IMR-90 (cell line): Measurements from ENCODE around the gene PTK7. TPM values are rescaled to one million over a fixed set of nuclear protein-coding genes. Genes with fewer than 3 reads are reported as not detected.

Experiments
- ATAC-seq: fragments of 200-7000 bp; cut with Tn5 transposase; 2 replicates; pipeline ENCODE4 v1.9.1; 2020; ENCODE audit warnings: low read depth, mild to moderate bottlenecking, moderate library complexity
- BruUV-seq: library from RNA; stranded (reverse); fragments of 400-500 nt; replicated peaks from 2 replicates; lab custom pipeline; 2021; lab: Mats Ljungman, UMichigan
- CTCF ChIA-PET: fragments of 300-600 bp; formaldehyde crosslinking; extraction: SDS; loops from one replicate; lab custom pipeline; 2021; ENCODE audit warnings: antibody characterized with exemption; lab: Yijun Ruan, JAX
- POLR2A ChIA-PET: fragments of 300-600 bp; sonication (Branson Sonifier 250); formaldehyde crosslinking; loops from one replicate; lab custom pipeline; 2022; ENCODE audit warnings: antibody characterized with exemption; ENCODE audit not compliant: unreplicated experiment; lab: Charles Lee
- DNase-seq: peaks from one replicate; pipeline ENCODE4 v3.0.0; 2013
- H2AFZ ChIP-seq: replicated peaks from 2 replicates; pipeline ENCODE3; 2013; ENCODE audit warnings: low read length, mild to moderate bottlenecking; ENCODE audit not compliant: poor library complexity
- H2AK5ac ChIP-seq: 2 replicates; pipeline ENCODE4 v1.6.1; 2013; ENCODE audit warnings: low read depth, low read length, inconsistent platforms
- H2AK9ac ChIP-seq: replicated peaks from 2 replicates; pipeline ENCODE3; 2013; ENCODE audit warnings: mild to moderate bottlenecking, low read depth, low read length, moderate library complexity; ENCODE audit not compliant: poor library complexity
- H2BK120ac ChIP-seq: 2 replicates; pipeline ENCODE4 v1.6.1; 2013; ENCODE audit warnings: low read depth, low read length, inconsistent platforms
- H2BK15ac ChIP-seq: 3 replicates; pipeline ENCODE4 v1.6.1; 2013; ENCODE audit warnings: low read depth, low read length, inconsistent platforms
- H2BK20ac ChIP-seq: 2 replicates; pipeline ENCODE4 v1.6.1; 2013; ENCODE audit warnings: low read depth, mild to moderate bottlenecking, inconsistent platforms, low read length, moderate library complexity
- H2BK5ac ChIP-seq: 2 replicates; pipeline ENCODE4 v1.6.1; 2013; ENCODE audit warnings: mild to moderate bottlenecking, low read depth, low read length, inconsistent platforms; ENCODE audit not compliant: poor library complexity, severe bottlenecking
- H3K14ac ChIP-seq: replicated peaks from 2 replicates; pipeline ENCODE4 v1.6.1; 2013; ENCODE audit warnings: low read depth, low read length, inconsistent platforms
- H3K18ac ChIP-seq: 2 replicates; pipeline ENCODE4 v1.6.1; 2013; ENCODE audit warnings: low read depth, low read length, control low read depth
- H3K23ac ChIP-seq: 2 replicates; pipeline ENCODE4 v1.6.1; 2013; ENCODE audit warnings: low read depth, low read length, inconsistent platforms
- H3K27ac ChIP-seq: 2 replicates; pipeline ENCODE4 v1.5.1; 2013; ENCODE audit warnings: mild to moderate bottlenecking, control low read depth, low read length; ENCODE audit not compliant: insufficient read depth
- H3K27me3 ChIP-seq: 2 replicates; pipeline ENCODE4 v1.6.1; 2013; ENCODE audit warnings: low read length; ENCODE audit not compliant: control insufficient read depth, insufficient read depth
- H3K36me3 ChIP-seq: 2 replicates; pipeline ENCODE4 v1.6.1; 2013; ENCODE audit warnings: low read length, mixed read lengths; ENCODE audit not compliant: control insufficient read depth, insufficient read depth
- H3K4ac ChIP-seq: 2 replicates; pipeline ENCODE4 v1.6.1; 2013; ENCODE audit warnings: low read depth, low read length, inconsistent platforms
- H3K4me1 ChIP-seq: 2 replicates; pipeline ENCODE4 v1.6.1; 2013; ENCODE audit warnings: low read length, mixed read lengths; ENCODE audit not compliant: control insufficient read depth, insufficient read depth
- H3K4me2 ChIP-seq: 2 replicates; pipeline ENCODE4 v1.6.1; 2013; ENCODE audit warnings: low read depth, mild to moderate bottlenecking, control low read depth, low read length, moderate library complexity
- H3K4me3 ChIP-seq: 2 replicates; pipeline ENCODE4 v1.5.1; 2013; ENCODE audit warnings: low read depth, mild to moderate bottlenecking, control low read depth, low read length, moderate library complexity; ENCODE audit not compliant: insufficient read depth
- H3K56ac ChIP-seq: 2 replicates; pipeline ENCODE4 v1.6.1; 2013; ENCODE audit warnings: low read length, inconsistent platforms; ENCODE audit not compliant: insufficient read depth; ENCODE audit errors: extremely low read depth
- H3K79me1 ChIP-seq, 2 experiments: 2 replicates each; pipeline ENCODE4 v1.6.1; 2013; ENCODE audit warnings: low read length in 2 of 2, inconsistent platforms in 1 of 2, low read depth in 1 of 2
- H3K9ac ChIP-seq: 2 replicates; pipeline ENCODE4 v1.6.1; 2013; ENCODE audit warnings: low read depth, low read length, control low read depth
- H3K9me1 ChIP-seq: 2 replicates; pipeline ENCODE4 v1.6.1; 2013; ENCODE audit warnings: low read length, inconsistent platforms; ENCODE audit not compliant: insufficient read depth
- H3K9me3 ChIP-seq: 2 replicates; pipeline ENCODE4 v1.6.1; 2013; ENCODE audit warnings: low read length; ENCODE audit not compliant: control insufficient read depth, insufficient read depth
- H4K20me1 ChIP-seq: 2 replicates; pipeline ENCODE4 v1.6.1; 2013; ENCODE audit warnings: low read length, inconsistent platforms; ENCODE audit not compliant: insufficient read depth
- H4K5ac ChIP-seq: 2 replicates; pipeline ENCODE4 v1.6.1; 2013; ENCODE audit warnings: mild to moderate bottlenecking, low read depth, low read length, control low read depth
- H4K8ac ChIP-seq, 2 experiments: 2 replicates each; pipeline ENCODE4 v1.6.1; 2013; ENCODE audit warnings: low read depth in 2 of 2, low read length in 2 of 2, control low read depth in 1 of 2, inconsistent platforms in 1 of 2
- H4K91ac ChIP-seq: 2 replicates; pipeline ENCODE4 v1.6.1; 2013; ENCODE audit warnings: low read depth, low read length, inconsistent platforms; ENCODE audit not compliant: insufficient read depth
- BHLHE40 ChIP-seq: fragments of 150-350 bp; IDR thresholded peaks from 2 replicates; pipeline ENCODE4 v1.6.1; 2016; ENCODE audit warnings: mild to moderate bottlenecking, low read depth, low read length
- CEBPB ChIP-seq: IDR thresholded peaks from 2 replicates; pipeline ENCODE4 v1.6.1; 2012; ENCODE audit warnings: low read depth, low read length, improper control_type of control experiment
- CHD1 ChIP-seq: IDR thresholded peaks from 2 replicates; pipeline ENCODE4 v1.6.1; 2012; ENCODE audit warnings: low read depth, low read length, improper control_type of control experiment
- CTCF ChIP-seq: conservative IDR thresholded peaks from 2 replicates; pipeline ENCODE4 v1.5.1; 2012; ENCODE audit warnings: mild to moderate bottlenecking, low read depth, low read length, improper control_type of control experiment
- FOS ChIP-seq: fragments of 150-350 bp; IDR thresholded peaks from 2 replicates; pipeline ENCODE4 v1.6.1; 2016; ENCODE audit warnings: low read depth, low read length
- MAFK ChIP-seq: IDR thresholded peaks from 2 replicates; pipeline ENCODE4 v1.6.1; 2012; ENCODE audit warnings: low read depth, low read length, improper control_type of control experiment
- MAZ ChIP-seq: IDR thresholded peaks from 2 replicates; pipeline ENCODE4 v1.6.1; 2012; ENCODE audit warnings: low read depth, mild to moderate bottlenecking, low read length, improper control_type of control experiment, moderate library complexity, borderline replicate concordance
- MXI1 ChIP-seq: IDR thresholded peaks from 2 replicates; pipeline ENCODE4 v1.6.1; 2012; ENCODE audit warnings: low read depth, mild to moderate bottlenecking, low read length, moderate library complexity, borderline replicate concordance
- NFE2L2 ChIP-seq: fragments of 150-350 bp; IDR thresholded peaks from 2 replicates; pipeline ENCODE4 v1.6.1; 2016; ENCODE audit warnings: low read depth, mild to moderate bottlenecking, low read length
- POLR2A ChIP-seq: IDR thresholded peaks from 2 replicates; pipeline ENCODE4 v1.6.1; 2012; ENCODE audit warnings: mild to moderate bottlenecking, low read depth, low read length
- RAD21 ChIP-seq: IDR thresholded peaks from 2 replicates; pipeline ENCODE4 v1.6.1; 2012; ENCODE audit warnings: low read length, improper control_type of control experiment
- RCOR1 ChIP-seq: IDR thresholded peaks from 2 replicates; pipeline ENCODE4 v1.6.1; 2012; ENCODE audit warnings: mild to moderate bottlenecking, low read length, improper control_type of control experiment; ENCODE audit not compliant: insufficient replicate concordance
- RFX5 ChIP-seq: IDR thresholded peaks from 2 replicates; pipeline ENCODE4 v1.8.0; 2012; ENCODE audit warnings: low read depth, mild to moderate bottlenecking, low read length, moderate library complexity
- SMC3 ChIP-seq: fragments of 150-350 bp; IDR thresholded peaks from 2 replicates; pipeline ENCODE4 v1.6.1; 2016; ENCODE audit warnings: low read depth, mild to moderate bottlenecking, antibody characterized with exemption, low read length, moderate library complexity
- USF2 ChIP-seq: fragments of 150-350 bp; IDR thresholded peaks from 2 replicates; pipeline ENCODE4 v1.6.1; 2017; ENCODE audit warnings: mild to moderate bottlenecking, antibody characterized with exemption, low read length, low read depth
- WGBS, 2 experiments: methylation state at CpG; one replicate each; pipeline versions ENCODE4 v1.1.5 to v1.1.7; 2013; ENCODE audit warnings: missing lambda C conversion rate in 2 of 2; ENCODE audit not compliant: insufficient read length in 1 of 2; ENCODE audit errors: extremely low coverage in 2 of 2; 5-methylcytosine and 5-hydroxymethylcytosine counted together
- dilution Hi-C: fragments of 300-500 bp; cut with HindIII; formaldehyde crosslinking; loops from one replicate; pipeline ENCODE4 v1.14.3; 2018; ENCODE audit warnings: low sequenced_read_pairs; ENCODE audit not compliant: unreplicated experiment
- in situ Hi-C: fragments of 300-500 bp; cut with MboI; formaldehyde crosslinking; loops from 3 replicates; pipeline ENCODE4 v1.14.3; 2019; ENCODE audit warnings: low sequenced_read_pairs, inconsistent platforms, mixed read lengths
- intact Hi-C: fragments of 100-400 bp; cut with micrococcal nuclease; formaldehyde crosslinking; loops from 2 replicates; pipeline ENCODE4 v1.10.0; 2022
- polyA plus RNA-seq, 3 experiments: library from polyadenylated mRNA; depleted of rRNA; stranded (reverse); fragments of >200 nt; gene quantifications; 2 replicates each; pipeline ENCODE4 v1.2.3, GENCODE V29; 2012; ENCODE audit warnings: low replicate concordance in 1 of 3
- total RNA-seq: library from RNA; depleted of rRNA; stranded (reverse); fragments of >200 nt; gene quantifications from 2 replicates; pipeline ENCODE4 v1.2.3, GENCODE V29; 2012
- TF ChIP-seq, protein P1 (sequence below): fragments of 150-350 bp; IDR thresholded peaks from 2 replicates; pipeline ENCODE4 v1.6.1; 2016; ENCODE audit warnings: low read depth, mild to moderate bottlenecking, low read length, moderate library complexity, borderline replicate concordance

The PTK7 gene
- total and polyA plus RNA-seq, 2 of the 4 experiments (the other 2 are of a cell fraction), result 47.1 to 142 TPM

- dilution Hi-C loops, result no loop called here
- no peak overlapping the region for H4K91ac ChIP-seq
- H3K27ac ChIP-seq, result no peak overlapping the region
- no peak overlapping the region for H2BK120ac ChIP-seq
- H3K9me1 ChIP-seq, result peaks cover 8% of the 10 kb centered on the region; the same call in 1 of the 2 replicates
- no peak overlapping the region for H2BK15ac ChIP-seq
- H3K9me3 ChIP-seq, result no peaks in the 10 kb centered on the region
- no peak overlapping the region for H4K5ac ChIP-seq
- intact Hi-C loops, result no loop called here
- no peak overlapping the region for H3K9ac ChIP-seq
- no TSS peak for BruUV-seq
- peaks cover 18% of the 10 kb centered on the region for H3K36me3 ChIP-seq
- H4K8ac ChIP-seq, result no peak overlapping the region
- H3K27me3 ChIP-seq, result no peaks in the 10 kb centered on the region
- DNase-seq (no peak), ATAC-seq (no peak)
- no peak overlapping the region for H3K14ac ChIP-seq
- TF ChIP-seq USF2 (no peak), POLR2A (no peak), MXI1 (no peak), RAD21 (no peak), CHD1 (no peak), SMC3 (no peak), CEBPB (no peak), NFE2L2 (no peak), MAFK (no peak), MAZ (no peak), BHLHE40 (no peak), FOS (no peak), CTCF (no peak), RCOR1 (no peak), RFX5 (no peak)
- TF ChIP-seq, protein P1, sequence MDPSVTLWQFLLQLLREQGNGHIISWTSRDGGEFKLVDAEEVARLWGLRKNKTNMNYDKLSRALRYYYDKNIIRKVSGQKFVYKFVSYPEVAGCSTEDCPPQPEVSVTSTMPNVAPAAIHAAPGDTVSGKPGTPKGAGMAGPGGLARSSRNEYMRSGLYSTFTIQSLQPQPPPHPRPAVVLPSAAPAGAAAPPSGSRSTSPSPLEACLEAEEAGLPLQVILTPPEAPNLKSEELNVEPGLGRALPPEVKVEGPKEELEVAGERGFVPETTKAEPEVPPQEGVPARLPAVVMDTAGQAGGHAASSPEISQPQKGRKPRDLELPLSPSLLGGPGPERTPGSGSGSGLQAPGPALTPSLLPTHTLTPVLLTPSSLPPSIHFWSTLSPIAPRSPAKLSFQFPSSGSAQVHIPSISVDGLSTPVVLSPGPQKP, result no peak
- H2AFZ ChIP-seq, result no peak overlapping the region
- peaks cover 16 to 33% of the 10 kb centered on the region in 2 experiments for H3K79me1 ChIP-seq
- no peak overlapping the region for H3K18ac ChIP-seq
- WGBS, 2 experiments, result 93% methylated on average over 6 of the region's 12 CpGs; no CpG with 5 or more reads in 1 of the 2 experiments
- no peak overlapping the region for H3K4ac ChIP-seq
- peaks cover 9% of the 10 kb centered on the region; the same call in 1 of the 2 replicates for H3K4me1 ChIP-seq
- H3K56ac ChIP-seq, result no peak overlapping the region
- ChIA-PET POLR2A (no interaction called here), CTCF (no interaction called here)
- no peak overlapping the region for H2AK9ac ChIP-seq
- no peak overlapping the region for H3K23ac ChIP-seq
- no peak overlapping the region for H2AK5ac ChIP-seq
- H3K4me2 ChIP-seq, result no peak overlapping the region
- no peaks in the 10 kb centered on the region for H4K20me1 ChIP-seq
- no peak overlapping the region for H3K4me3 ChIP-seq
- in situ Hi-C loops, result no loop called here
- H2BK20ac ChIP-seq, result no peak overlapping the region
- no peak overlapping the region for H2BK5ac ChIP-seq
These were observed 13.3 kb upstream of the PTK7 start for GRCh38 chr6:43062818-43063217.
